GM19452 (cell line): ENCODE results near the gene TTC21A.

Source experiments
- ATAC-seq: cut with Tn5 transposase; IDR thresholded peaks from one replicate; pipeline ENCODE4 v1.9.1; 2021; ENCODE audit not compliant: unreplicated experiment

Gene TTC21A

GRCh38 chr3:39135170-39135805 lies 27.8 kb downstream of the TTC21A start:
- no peak for ATAC-seq

DNA sequence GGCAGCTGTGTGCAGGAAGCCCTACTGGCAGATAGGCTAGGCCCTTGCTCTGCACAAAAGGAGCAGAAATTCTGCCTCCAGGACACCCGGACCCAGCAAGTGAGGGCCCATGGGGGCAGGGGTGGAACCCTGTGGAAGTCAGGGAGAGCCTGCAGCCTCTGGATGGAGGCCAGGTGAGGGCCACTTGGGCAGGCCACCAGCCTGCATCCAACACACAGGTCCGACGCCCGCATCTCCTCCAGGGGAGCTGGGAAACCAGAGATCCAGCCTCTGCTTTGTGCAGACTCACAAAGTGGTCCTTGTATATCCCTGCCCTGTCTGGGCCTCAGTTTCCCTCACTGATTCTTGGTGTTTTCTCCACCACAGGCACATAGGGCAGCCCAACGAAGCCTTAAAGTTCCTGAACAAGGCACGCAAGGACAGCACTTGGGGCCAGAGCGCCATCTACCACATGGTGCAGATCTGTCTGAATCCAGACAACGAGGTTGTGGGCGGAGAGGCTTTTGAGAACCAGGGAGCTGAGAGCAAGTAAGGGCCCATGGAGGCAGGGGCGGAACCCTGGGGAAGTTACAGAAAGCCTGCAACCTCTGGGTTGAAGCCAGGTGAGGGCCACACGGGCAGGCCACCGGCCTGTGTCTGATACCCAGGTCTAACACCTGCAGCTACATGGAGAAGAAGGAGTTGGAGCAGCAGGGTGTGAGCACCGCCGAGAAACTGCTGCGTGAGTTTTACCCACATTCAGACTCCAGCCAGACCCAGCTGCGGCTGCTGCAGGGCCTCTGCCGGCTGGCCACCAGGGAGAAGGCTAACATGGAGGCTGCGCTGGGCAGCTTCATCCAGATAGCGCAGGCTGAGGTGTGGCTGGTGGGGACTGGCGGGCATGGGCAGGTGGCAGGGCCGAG lies 29.3 kb downstream of the TTC21A start:
- ATAC-seq = no peak

GRCh38 chr3:39137435-39137936 lies 30.0 kb downstream of the TTC21A start:
- no peak for ATAC-seq

DNA sequence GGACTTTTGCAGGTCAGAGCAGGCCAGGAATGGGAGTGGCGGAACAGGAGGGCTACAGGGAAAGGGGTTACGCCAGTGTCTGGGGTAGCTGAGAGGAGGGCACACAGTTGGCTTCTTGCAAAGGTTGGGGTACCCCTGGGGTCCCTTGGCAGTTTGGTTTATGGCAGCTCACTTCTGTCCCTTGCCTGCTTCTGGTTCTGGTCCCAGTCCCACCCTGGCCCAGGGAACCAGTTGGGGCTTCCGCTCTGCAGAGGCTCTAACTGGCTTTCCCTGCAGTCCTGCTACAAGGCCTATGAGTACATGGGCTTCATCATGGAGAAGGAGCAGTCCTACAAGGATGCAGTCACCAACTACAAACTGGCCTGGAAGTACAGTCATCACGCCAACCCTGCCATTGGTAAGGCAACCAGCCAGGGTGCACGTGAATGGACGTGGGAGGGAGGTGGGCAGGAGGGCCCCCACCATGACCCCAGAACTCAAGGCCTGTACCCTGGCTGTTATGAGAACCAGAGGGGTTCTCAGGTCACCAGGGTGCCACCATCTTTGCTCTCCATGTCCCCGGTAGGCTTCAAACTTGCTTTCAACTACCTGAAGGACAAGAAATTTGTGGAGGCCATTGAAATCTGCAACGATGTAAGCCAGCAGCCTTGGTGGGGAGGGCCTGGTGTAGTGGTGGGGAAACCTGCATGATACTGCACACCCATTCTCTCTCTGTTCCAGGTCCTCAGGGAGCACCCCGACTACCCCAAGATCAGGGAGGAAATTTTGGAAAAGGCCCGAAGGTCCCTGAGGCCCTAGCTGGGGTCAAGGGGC lies 30.7 kb downstream of the TTC21A start:
- no peak for ATAC-seq

GRCh38 chr3:39138804-39139415 lies 31.4 kb downstream of the TTC21A start:
- ATAC-seq = no peak

GRCh38 chr3:39139442-39139841 lies 32.0 kb downstream of the TTC21A start:
- ATAC-seq = no peak

DNA sequence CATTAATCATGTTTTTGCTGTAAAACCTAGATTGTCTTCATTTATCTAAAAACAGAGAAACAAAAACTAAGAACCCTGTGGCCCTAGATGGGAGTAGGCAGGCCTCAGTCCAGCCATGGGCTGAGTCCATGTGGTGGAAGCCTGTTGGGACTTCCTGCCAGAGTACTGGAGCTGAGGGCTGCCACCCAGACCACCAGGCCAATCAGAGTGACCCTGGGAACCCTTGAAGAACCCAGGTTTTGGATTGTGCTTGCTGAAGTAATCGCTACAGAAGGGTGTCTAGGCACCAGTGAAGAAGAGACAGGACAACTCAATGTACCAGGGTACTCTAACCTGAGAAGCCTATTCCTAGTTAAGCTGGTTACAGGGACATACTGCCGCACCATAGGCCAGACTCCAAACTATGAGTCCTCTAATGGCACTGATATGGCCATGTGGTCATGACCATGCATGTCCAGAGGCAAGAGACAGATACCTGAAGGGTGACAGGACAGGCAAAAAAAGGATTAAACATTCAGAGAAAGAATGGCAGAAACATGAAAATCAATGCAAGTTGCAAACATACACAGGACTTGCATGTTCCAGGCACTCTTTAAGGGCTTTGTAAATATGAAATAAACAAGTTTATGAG lies 33.0 kb downstream of the TTC21A start:
- no peak for ATAC-seq

- no peak for ATAC-seq
These were observed 33.9 kb downstream of the TTC21A start for GRCh38 chr3:39141171-39141995.

- no peak for ATAC-seq
These were observed 34.6 kb downstream of the TTC21A start for GRCh38 chr3:39142067-39142466.

DNA sequence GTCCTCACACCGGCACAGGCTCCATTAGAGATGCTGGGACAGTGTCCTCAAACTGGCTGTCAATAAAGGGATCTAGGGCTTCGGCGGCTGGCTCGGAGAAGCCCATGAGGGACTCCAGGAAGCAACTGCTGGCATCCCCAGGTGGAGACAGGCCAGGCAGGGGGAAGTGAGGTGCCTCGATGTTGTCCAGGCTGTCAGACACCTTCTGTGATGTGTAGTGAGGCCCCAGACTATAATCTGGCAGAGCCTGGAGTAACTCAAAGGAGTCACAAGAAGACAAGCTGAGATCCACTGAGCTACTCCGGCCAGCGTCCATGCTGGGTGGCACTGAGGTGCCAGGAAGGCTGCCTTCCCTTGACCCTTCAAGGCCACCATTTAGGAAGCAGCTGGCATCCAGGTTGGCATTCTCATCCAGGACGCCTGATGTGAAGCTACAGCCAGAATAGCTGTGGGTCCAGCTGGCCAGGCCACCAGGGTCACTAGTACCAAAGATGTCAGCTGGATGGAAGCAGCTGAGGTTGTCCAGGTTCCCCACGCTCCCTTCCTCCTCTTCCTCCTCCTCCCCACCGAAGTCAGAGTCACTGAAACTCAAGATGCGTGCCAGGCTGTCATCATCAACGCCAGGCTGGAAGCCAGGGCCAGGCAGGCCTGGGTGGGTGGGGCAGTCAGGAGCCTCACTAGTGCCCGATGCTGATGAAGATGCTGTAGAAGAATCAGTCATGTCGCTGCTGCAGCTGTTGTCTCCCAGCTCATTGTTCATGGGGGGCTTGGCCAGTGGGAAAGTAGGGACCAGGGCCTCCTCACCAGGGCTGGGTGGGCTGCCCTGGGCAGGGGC lies 35.8 kb downstream of the TTC21A start:
- ATAC-seq = no peak

- no peak for ATAC-seq
These were observed 36.7 kb downstream of the TTC21A start for GRCh38 chr3:39144095-39144747.

DNA sequence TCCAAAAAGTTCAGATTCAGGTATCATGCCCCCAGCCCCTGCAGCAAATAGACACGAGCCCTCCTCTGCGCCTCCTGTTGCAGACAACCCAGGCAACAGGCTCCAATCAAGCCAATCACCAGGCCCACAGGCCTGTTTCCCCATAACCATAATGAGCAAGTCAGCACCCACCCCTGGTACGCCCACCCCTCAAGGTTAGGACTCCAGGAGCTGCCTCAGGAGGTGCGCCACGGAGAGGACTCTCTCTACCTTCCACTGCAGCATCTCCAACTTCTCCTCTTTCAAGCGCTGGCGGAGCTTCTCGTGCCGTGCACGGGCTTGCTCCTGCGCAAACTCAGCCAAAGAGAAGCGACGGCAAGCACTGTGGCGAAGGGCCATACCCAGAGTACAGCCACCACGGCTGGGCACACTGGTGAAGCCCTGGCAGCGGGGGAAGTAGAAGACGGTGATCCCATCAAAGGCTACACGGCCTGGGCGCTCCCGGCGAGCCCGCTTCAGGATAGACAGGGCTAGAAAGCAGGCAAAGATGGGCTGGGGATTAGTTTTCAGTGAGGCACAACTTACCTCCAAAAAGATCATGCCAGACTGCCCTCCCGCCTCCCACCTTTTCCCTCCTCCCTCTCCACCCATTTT lies 37.4 kb downstream of the TTC21A start:
- no peak for ATAC-seq

GRCh38 chr3:39146083-39146501 lies 38.6 kb downstream of the TTC21A start:
- no peak for ATAC-seq

DNA sequence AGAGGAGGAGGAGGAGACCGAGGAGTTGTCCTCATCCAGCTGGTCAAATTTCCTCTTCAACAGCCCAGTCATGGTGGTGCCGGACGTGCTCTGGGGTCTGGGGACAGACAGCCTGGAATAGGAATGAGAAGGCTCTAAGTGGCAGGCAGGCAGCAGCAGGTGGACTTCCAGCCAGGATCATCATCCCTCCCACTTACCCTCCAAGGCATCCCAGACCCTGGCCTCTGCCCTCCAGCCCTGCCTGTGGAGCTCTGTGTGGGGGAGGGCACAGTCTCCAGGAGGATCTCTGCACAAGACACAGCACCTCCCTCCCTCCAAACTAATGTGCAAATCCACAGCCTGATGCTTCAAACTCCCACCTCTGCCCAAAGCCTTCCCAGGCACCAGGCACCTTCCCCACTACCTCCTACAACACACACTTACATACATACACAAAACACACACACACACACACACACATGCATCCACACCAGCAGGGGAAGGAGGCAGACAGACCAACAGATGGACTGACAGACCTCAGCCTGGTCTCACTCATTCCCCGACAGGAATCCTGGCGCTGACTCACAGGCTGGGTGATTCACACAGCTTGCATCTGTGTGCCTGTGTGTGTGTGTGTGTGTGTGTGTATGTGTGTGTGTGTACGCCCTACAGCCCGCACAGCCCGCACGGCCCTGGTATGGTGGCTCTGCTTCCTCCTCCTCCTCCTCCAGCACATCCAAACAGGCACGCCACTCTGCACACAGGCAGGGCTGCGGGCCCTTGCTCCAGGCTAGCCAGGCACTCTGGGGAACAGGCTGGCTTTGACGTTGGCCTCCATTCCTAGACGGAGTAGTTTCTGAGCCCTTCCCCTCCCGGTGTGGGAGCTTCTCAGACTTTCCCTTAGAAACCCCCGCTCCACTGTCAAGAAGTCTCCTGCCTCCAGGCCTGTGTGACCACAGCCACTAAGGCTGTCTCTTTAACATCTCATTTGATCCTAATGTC lies 39.4 kb downstream of the TTC21A start:
- ATAC-seq = no peak

DNA sequence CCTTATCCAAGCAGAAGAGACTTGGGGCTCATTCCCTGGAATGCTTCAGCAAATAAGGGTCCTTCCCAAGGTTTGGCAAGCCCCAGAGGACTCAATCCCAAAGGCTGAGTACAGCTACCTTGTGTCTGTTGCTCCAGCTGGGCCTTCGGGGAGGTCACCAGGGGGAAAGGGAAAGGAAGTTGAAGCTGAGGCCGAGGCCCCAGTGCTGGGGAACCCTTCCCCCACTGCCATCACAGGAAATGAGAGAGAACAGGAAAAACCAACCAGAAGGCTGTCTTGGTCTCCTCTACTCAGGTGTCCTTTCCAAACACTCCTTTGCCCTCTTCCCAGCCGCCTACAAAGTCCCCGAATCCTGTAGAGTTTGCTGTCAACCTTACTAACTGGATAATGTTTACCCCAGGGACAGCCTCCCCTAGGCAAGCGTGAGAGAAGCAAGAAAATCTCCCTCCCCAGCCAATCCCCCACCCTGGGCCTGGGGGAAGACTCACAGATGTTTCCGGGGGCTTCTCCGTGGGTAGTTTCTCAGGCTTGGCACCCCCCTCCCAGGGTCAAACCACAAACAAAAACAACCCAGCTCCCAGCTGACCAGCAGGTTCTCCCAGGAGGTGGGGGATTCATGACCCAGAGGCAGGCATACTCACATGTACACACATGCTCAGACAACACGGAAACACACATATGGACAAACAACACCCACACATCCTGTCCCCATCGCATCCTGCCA lies 40.4 kb downstream of the TTC21A start:
- peak; percentile 33 for ATAC-seq
